Dendritic cell treated with granulocyte-macrophage colony-stimulating factor and Interleukin-4, amounts not matched to agents 40 ng/mL and 50 ng/mL, for 4 days (primary cell): ENCODE measurements around the gene PTPRE.

Experiments used
- H3K27ac Mint-ChIP-seq: one replicate; pipeline ENCODE4 v1.8.0; 2022; ENCODE audit warnings: mild to moderate bottlenecking, mixed read lengths
- H3K27me3 Mint-ChIP-seq: one replicate; pipeline ENCODE4 v1.8.0; 2022; ENCODE audit warnings: mild to moderate bottlenecking, mixed read lengths
- H3K36me3 Mint-ChIP-seq: one replicate; pipeline ENCODE4 v1.8.0; 2022; ENCODE audit warnings: low read depth, mixed read lengths
- H3K4me1 Mint-ChIP-seq: one replicate; pipeline ENCODE4 v1.8.0; 2022; ENCODE audit warnings: low read depth, mixed read lengths
- H3K4me3 Mint-ChIP-seq: one replicate; pipeline ENCODE4 v1.8.0; 2022; ENCODE audit warnings: mild to moderate bottlenecking, moderate library complexity, mixed read lengths
- H3K9me3 Mint-ChIP-seq: one replicate; pipeline ENCODE4 v1.8.0; 2022; ENCODE audit warnings: mixed read lengths
- intact Hi-C: fragments of 100-400 bp; cut with micrococcal nuclease; formaldehyde crosslinking; loops from one replicate; pipeline ENCODE4 v1.15.0; 2022

The PTPRE gene

DNA sequence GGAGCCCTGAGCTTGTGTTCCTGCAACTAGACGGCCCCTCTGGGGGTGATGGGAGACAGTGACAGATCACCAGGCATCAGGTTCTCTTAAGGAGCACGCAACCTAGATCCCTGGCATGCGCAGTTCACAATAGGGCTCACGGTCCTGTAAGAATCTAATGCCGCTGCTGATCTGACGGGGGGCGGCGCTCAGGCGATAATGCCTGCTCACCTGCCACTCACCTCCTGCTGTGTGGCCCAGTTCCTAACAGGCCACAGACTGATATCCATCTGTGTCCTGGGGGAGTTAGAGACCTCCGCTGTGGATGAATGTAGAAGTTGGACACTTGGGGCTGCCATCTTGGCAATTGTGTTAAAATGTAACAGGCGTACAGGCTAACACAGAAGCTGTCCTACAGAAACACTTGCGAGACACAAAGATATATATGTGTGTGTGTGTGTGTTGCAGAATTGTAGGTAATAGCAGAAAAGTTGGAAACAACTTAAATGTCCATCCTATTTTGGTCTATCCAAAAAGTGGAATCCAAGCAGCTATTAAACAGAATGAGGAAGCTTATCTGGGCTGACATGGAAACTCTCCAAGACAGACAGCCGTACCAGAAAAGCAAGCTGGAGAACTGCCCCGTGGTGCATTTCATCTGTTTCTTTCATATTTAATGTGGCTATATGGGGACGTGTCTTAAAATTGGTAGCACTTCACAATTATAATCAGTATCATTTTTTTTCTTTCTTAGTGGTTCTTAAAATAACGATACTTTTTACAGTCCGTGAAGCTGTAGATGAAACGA, 136.5 kb downstream of the PTPRE start:
- Mint-ChIP-seq H3K36me3 (peaks cover 16% of the 10 kb centered on the region), H3K9me3 (no peaks in the 10 kb centered on the region), H3K27me3 (no peaks in the 10 kb centered on the region), H3K27ac (no peak overlapping the region), H3K4me1 (peaks cover 66% of the 10 kb centered on the region), H3K4me3 (no peak overlapping the region)
- intact Hi-C loops: no loop called here

- Mint-ChIP-seq H3K4me3 (no peak overlapping the region), H3K4me1 (peaks cover 64% of the 10 kb centered on the region), H3K27ac (no peak overlapping the region), H3K36me3 (peaks cover 23% of the 10 kb centered on the region), H3K9me3 (no peaks in the 10 kb centered on the region), H3K27me3 (no peaks in the 10 kb centered on the region)
- intact Hi-C loops: no loop called here
Observed at GRCh38 chr10:128044186-128044585, 137.3 kb downstream of the PTPRE start.

GRCh38 chr10:128044961-128045832, 138.3 kb downstream of the PTPRE start:
- H3K27me3 Mint-ChIP-seq: no peaks in the 10 kb centered on the region
- intact Hi-C loops: no loop called here
- H3K36me3 Mint-ChIP-seq: peaks cover 33% of the 10 kb centered on the region
- H3K9me3 Mint-ChIP-seq: no peaks in the 10 kb centered on the region
- peak overlapping the region; percentile 86 for H3K27ac Mint-ChIP-seq
- peaks cover 63% of the 10 kb centered on the region for H3K4me1 Mint-ChIP-seq
- H3K4me3 Mint-ChIP-seq: peak overlapping the region; percentile 90

DNA sequence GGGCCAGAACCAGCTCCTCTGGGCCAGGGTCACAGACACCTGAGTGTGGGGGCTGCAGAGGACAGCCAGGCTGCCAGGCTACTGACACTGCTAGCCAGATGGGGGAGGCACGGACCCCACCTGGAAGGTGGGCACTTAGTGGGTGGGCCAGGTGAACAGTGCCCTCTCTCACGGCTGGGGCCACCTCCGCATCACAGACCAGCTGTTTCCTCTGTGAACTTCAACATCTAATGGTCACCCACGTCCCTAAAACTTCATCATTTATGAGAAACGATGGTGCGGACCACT, 138.9 kb downstream of the PTPRE start:
- H3K36me3 Mint-ChIP-seq: peaks cover 39% of the 10 kb centered on the region
- intact Hi-C loops: no loop called here
- peak overlapping the region; percentile 86 for H3K27ac Mint-ChIP-seq
- no peaks in the 10 kb centered on the region for H3K27me3 Mint-ChIP-seq
- peak overlapping the region; percentile 90 for H3K4me3 Mint-ChIP-seq
- peaks cover 66% of the 10 kb centered on the region for H3K4me1 Mint-ChIP-seq
- no peaks in the 10 kb centered on the region for H3K9me3 Mint-ChIP-seq

DNA sequence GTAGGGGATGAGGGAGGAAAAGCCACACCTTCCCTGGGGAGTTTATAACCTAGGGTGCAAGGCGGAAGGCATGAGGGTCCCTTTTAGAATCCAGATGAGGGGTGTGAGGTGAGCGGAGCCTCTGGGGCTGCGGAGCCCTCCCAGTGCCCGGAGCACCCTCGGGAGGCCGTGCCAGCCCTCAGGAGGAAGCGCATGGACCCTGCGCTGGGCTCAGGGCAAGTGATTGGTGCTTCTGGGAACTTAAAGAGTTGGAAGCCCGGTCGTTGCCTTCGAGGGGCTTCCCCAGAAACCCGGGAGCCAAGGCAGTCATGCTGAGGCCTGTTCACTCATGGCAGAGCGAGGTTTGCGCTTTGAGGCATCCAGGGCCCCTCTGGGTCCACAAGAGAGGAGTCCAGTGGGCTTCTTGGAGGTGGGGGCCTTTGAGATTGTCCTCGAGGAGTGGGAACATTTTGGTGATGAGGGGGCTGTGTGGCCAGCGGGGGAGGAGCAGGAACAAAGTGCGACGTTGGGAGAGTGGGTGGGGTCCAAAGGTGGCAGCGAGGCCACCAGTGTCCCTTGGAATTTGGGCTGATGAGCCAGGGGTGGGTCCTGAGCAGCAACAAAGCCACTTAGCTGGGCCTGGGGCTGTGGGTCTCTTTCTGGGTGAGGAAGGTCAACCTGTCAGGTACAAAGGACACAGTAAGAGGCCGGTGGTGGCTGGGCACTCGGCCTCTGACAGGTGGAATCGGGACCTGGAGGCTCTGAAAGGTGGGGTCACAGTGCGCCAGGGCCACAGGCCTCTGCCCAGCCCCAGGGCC, 139.5 kb downstream of the PTPRE start:
- Mint-ChIP-seq H3K4me1 (peaks cover 69% of the 10 kb centered on the region), H3K36me3 (peaks cover 45% of the 10 kb centered on the region), H3K27ac (peak overlapping the region; percentile 86), H3K27me3 (no peaks in the 10 kb centered on the region), H3K9me3 (no peaks in the 10 kb centered on the region), H3K4me3 (peak overlapping the region; percentile 90)
- intact Hi-C loops: no loop called here

GRCh38 chr10:128046953-128047290, 140.0 kb downstream of the PTPRE start:
- Mint-ChIP-seq H3K4me3 (peak overlapping the region; percentile 90), H3K27ac (peak overlapping the region; percentile 86), H3K4me1 (peaks cover 70% of the 10 kb centered on the region), H3K9me3 (no peaks in the 10 kb centered on the region), H3K27me3 (no peaks in the 10 kb centered on the region), H3K36me3 (peaks cover 50% of the 10 kb centered on the region)
- intact Hi-C loops: loop anchor here (1.0 kb wide), 1 partner anchor 17 kb away; no protein-coding TSS in a partner anchor

- no peaks in the 10 kb centered on the region for H3K27me3 Mint-ChIP-seq
- intact Hi-C loops: loop anchor here (1.0 kb wide), 1 partner anchor 17 kb away; no protein-coding TSS in a partner anchor
- peaks cover 70% of the 10 kb centered on the region for H3K4me1 Mint-ChIP-seq
- H3K36me3 Mint-ChIP-seq: peaks cover 55% of the 10 kb centered on the region
- H3K27ac Mint-ChIP-seq: peak overlapping the region; percentile 86
- peak overlapping the region; percentile 90 for H3K4me3 Mint-ChIP-seq
- H3K9me3 Mint-ChIP-seq: no peaks in the 10 kb centered on the region
Observed at GRCh38 chr10:128047351-128047750, 140.4 kb downstream of the PTPRE start.

- Mint-ChIP-seq H3K27me3 (no peaks in the 10 kb centered on the region), H3K27ac (peak overlapping the region; percentile 86), H3K4me3 (peak overlapping the region; percentile 90), H3K9me3 (no peaks in the 10 kb centered on the region), H3K4me1 (peaks cover 75% of the 10 kb centered on the region), H3K36me3 (peaks cover 63% of the 10 kb centered on the region)
- intact Hi-C loops: loop anchor here (1.0 kb wide), 1 partner anchor 16 kb away; no protein-coding TSS in a partner anchor
Observed at GRCh38 chr10:128047991-128048818, 141.3 kb downstream of the PTPRE start.

GRCh38 chr10:128048819-128049210, 141.9 kb downstream of the PTPRE start:
- Mint-ChIP-seq H3K4me1 (peaks cover 72% of the 10 kb centered on the region), H3K27ac (peak overlapping the region; percentile 86), H3K36me3 (peaks cover 69% of the 10 kb centered on the region), H3K27me3 (no peaks in the 10 kb centered on the region), H3K9me3 (no peaks in the 10 kb centered on the region), H3K4me3 (peak overlapping the region; percentile 90)
- intact Hi-C loops: no loop called here

DNA sequence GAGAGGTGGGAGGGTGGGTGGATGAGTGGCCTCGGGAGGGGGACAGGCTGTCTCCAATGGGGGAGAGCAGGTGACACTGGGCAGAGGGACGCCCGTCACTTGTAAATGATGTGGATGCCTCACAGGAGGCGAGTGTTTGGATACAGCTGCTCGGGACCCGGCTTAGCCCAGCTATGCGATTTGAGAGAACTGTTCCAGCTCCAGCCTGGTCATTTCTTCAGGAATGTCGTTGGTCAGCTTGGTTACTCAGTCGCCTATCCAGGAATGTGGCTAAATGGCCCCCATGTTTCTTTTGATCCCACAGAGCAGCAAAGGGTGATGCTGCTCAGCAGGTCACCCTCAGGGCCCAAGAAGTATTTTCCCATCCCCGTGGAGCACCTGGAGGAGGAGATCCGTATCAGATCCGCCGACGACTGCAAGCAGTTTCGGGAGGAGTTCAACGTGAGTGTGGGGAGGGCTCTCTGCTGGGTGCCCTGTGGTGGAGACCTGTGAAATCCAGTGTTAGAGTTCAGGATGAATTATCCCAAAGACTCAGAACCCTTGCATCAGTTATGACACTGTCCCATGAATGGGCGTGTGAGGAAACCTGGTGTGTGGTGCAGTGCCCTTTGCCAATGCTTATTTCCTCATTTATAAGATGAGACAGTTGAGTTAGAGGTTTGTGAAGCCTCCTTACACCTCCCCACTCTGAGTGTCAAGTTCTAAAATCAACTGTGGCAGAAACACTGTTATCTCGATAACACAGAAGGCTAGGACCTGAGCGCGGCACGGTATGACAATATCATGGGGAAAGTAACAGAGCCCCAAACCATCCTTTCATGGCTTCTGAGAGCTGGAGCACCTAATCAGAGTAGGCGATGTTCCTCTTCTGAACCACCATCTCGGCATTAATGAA, 142.6 kb downstream of the PTPRE start:
- Mint-ChIP-seq H3K4me1 (peaks cover 70% of the 10 kb centered on the region), H3K27ac (peak overlapping the region; percentile 86), H3K27me3 (no peaks in the 10 kb centered on the region), H3K4me3 (peak overlapping the region; percentile 90), H3K36me3 (peaks cover 76% of the 10 kb centered on the region), H3K9me3 (no peaks in the 10 kb centered on the region)
- intact Hi-C loops: no loop called here

DNA sequence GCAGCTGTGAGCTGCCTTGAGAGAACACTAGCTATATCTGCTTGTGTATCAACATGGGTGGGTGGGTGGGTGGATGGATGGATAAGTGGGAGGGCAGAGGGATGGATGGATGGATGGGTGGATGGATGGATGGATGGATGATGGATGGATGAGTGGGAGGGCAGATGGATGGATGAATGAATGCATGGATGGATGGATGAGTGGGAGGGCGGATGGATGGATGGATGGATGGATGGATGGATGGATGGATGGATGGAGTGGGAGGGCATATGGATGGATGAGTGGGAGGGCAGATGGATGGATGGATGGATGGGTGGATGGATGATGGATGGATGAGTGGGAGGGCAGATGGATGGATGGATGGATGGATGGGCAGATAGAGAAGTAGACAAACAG, 143.2 kb downstream of the PTPRE start:
- Mint-ChIP-seq H3K4me1 (peaks cover 71% of the 10 kb centered on the region), H3K27me3 (no peaks in the 10 kb centered on the region), H3K27ac (peak overlapping the region; percentile 86), H3K36me3 (peaks cover 82% of the 10 kb centered on the region), H3K4me3 (peak overlapping the region; percentile 90), H3K9me3 (no peaks in the 10 kb centered on the region)
- intact Hi-C loops: no loop called here

DNA sequence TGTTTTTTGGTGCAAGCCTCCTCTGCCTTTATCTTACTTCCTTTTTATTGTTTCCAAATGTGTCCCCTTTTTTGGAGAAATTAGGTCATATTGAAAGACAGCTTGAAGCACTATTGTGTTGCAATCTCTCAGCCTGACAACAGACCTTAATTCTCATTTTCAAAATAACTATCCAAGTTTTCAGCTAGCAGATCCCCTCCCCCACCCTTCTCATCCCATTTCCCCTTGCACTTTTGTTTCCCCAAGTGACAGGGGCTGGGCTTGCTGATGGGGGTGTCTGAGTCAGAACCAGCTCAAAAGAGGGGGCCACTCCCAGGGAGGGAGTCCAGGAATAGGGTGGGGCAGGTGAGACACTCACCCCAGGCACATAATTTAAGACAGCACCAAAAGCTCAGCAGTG, 144.0 kb downstream of the PTPRE start:
- Mint-ChIP-seq H3K36me3 (peaks cover 90% of the 10 kb centered on the region), H3K4me3 (peak overlapping the region; percentile 90), H3K4me1 (peaks cover 71% of the 10 kb centered on the region), H3K27ac (peak overlapping the region; percentile 86), H3K27me3 (no peaks in the 10 kb centered on the region), H3K9me3 (no peaks in the 10 kb centered on the region)
- intact Hi-C loops: loop anchor here (1.0 kb wide), 1 partner anchor 13 kb away; no protein-coding TSS in a partner anchor
